Fibroblast of skin of left biceps (primary cell): Measurements from ENCODE around the gene XRCC6.
"Not testable (repeated sequence)": the region's sequence is repeated elsewhere in the genome, so short reads cannot be mapped to it uniquely, and the experiment has no call there.

Experiments
- DNase-seq, 2 experiments: peaks; one replicate each; pipeline ENCODE4 v3.0.0-alpha.2; 2013; ENCODE audit warnings: low read depth in 2 of 2

Gene XRCC6

DNA sequence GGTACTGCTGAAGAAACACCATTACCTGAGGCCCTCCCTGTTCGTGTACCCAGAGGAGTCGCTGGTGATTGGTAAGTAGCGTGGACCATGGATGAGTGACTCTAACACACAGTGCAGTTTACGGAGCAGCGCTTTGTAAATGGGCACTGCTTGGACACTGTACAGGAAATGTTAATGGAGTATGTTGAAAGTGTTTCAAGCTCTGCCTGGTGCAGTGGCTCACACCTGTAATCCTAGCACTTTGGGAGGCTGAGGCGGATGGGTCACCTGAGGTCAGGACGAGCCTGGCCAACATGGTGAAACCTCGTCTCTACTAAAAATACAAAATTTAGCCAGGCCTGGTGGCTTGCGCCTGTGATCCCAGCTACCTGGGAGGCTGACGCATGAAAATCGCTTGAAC is 29.7 kb downstream of the XRCC6 start:
- no peak for DNase-seq

- no peak for DNase-seq
Observed at GRCh38 chr22:41654322-41654721, 33.2 kb downstream of the XRCC6 start.

GRCh38 chr22:41656556-41656955 is 35.5 kb downstream of the XRCC6 start:
- DNase-seq, result no peak

- no peak for DNase-seq
Observed at GRCh38 chr22:41657709-41658108, 36.6 kb downstream of the XRCC6 start.

- DNase-seq, result no peak
Observed at GRCh38 chr22:41658869-41659268, 37.8 kb downstream of the XRCC6 start.

GRCh38 chr22:41659941-41660340 is 38.8 kb downstream of the XRCC6 start:
- no peak for DNase-seq

DNA sequence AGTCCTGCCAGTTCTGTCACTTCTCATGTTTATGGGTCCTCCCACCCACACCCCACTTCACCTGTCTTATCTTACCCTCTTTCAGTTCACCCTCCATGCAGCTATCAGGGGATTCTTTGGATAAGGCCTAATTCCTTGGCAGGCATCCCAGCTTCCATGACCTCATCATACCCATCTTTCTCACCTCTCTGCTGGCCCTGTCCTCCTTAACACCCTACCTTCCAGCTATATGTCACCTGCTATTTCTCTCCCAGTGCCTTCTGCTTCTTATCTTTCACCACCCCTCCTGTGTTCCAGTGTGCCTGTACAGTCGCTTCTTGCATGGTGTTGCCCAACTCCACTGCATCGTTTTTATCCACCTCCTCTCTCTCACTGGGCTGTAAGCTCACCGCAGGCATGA is 39.3 kb downstream of the XRCC6 start:
- DNase-seq, result no peak

- DNase-seq, result no peak
Observed at GRCh38 chr22:41661088-41661487, 40.0 kb downstream of the XRCC6 start.

DNA sequence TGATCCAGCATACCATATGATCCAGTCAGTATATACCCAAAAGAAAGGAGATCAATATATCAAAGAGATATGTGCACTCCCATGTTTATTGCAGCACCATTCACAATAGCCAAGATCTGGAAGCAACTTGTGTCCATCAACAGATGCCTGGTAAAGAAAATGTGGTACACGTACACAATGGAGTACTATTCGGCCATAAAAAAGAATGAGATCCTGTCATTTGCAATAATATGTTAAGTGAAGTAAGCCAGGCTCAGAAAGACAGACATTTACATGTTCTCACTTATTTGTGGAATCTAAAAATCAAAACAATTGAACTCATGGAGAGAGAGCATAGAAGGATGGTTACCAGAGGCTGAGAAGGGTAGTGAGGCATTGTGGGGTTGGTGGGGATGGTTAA is 40.6 kb downstream of the XRCC6 start:
- no peak for DNase-seq

DNA sequence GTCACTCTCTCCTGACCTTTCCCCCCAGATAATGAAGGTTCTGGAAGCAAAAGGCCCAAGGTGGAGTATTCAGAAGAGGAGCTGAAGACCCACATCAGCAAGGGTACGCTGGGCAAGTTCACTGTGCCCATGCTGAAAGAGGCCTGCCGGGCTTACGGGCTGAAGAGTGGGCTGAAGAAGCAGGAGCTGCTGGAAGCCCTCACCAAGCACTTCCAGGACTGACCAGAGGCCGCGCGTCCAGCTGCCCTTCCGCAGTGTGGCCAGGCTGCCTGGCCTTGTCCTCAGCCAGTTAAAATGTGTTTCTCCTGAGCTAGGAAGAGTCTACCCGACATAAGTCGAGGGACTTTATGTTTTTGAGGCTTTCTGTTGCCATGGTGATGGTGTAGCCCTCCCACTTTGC is 42.5 kb downstream of the XRCC6 start:
- not testable (repeated sequence) for DNase-seq

DNA sequence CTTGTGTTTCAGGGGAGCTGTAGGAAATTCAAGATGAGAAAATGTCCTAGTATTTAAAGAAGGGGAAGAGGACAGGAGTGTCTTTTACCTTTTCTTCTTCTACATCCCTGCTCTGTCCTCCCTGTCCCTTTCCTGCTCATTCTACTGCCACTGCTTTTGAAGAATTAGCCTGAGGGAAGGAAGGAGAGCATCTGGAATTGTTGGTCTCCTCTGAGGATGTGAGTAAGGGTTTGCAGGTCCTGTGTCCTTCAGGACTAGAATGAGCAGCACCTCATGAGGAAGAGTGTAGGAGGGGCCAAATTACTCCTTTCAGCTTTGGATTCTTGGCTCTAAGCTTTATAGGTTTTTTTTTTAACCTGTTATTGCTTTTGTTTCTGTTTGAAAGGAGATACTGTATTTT is 43.4 kb downstream of the XRCC6 start:
- DNase-seq, result no peak

DNA sequence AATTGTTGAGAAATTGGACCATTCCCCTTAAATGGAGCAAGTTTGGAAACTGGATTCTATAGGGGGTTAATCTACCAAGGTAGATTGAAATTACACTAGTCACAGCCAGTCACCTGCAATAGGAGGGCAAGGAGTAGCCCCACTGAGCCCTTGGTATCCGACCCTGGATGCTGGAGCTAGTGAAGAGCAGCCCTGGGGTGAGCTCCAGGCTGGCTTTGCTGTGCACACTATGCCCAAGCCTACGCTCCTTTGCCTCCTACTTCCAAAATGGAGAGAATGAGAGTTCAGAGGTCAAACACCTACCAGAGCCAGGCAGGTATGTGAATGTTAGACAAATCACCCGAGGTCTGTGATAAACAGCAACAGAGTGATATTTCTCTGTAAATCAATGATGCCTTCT is 43.9 kb downstream of the XRCC6 start:
- no peak for DNase-seq

GRCh38 chr22:41668971-41669911 is 48.1 kb downstream of the XRCC6 start:
- peak; percentile 70 for DNase-seq

DNA sequence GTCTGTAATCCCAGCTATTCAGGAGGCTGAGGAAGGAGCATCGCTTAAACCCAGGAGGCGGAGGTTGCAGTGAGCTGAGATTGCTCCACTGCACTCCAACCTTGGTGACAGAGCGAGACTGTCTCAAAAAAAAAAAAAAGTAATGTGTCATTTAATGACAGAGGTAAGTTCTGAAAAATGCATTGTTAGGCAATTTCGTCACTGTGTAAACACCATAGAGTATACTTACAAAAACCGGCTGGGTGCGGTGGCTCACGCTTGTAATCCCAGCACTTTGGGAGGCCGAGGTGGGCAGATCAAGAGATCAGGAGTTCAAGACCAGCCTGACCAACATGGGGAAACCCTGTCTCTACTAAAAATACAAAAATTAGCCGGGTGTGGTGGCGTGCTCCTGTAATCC is 51.0 kb downstream of the XRCC6 start:
- not testable (repeated sequence) for DNase-seq

- no peak for DNase-seq
Observed at GRCh38 chr22:41672780-41673509, 51.9 kb downstream of the XRCC6 start.

DNA sequence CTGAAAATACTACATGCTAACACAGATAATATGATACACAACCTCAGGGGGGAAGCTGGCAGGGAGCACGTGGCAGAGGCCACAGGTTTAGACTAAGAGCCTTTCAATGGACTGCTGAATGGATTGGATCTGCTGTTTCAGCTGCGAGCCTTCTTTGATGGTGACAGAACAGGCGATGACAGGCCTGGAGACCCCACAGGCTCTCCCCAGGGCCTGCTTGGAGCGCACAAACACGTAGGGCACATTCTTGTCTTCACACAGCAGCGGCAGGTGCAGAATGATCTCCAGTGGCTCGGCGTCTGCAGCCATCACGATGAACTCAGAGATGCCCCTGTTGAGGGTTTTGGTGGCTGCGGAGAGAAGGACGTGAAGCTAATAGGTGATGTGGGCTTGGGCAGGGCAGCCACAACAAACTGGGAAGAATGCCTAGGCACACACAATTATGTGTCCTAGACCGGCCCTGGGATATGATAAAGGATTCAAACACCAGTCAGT is 53.8 kb downstream of the XRCC6 start:
- no peak for DNase-seq

DNA sequence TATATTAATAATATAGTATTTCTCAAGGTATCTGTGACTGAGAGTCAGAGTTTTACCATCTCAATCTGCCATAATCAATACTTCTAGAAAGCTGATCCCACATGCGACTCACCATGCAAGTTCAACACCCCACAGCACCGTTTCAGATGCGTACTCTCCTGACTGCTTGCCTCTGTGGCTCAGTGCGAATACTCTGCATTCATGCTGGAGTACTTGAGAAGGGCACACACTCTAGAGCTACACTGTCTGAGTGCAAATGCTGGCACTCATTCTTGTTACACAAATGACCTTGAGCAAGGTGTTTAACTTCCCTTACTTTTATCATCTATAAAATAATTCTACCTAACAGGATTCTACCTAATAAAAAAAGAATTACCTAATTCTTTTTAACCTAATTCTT is 55.0 kb downstream of the XRCC6 start:
- DNase-seq, result no peak

DNA sequence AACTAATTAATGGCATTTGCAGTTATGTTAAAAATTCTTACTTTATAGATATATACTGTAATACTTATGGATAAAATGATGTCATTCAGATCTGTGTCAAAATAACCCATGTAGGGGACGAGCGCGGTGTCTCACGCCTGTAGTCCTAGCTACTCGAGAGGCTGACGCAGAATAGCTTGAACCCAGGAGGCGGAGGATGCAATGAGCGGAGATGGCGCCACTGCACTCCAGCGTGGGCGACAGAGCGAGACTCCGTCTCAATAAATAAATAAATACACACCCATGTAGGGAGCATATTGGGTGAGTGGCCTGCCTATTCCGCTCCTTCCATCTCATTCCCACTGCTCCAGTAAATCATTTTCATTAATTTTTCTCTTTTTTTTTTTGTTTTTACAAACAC is 60.5 kb downstream of the XRCC6 start:
- DNase-seq, result no peak

DNA sequence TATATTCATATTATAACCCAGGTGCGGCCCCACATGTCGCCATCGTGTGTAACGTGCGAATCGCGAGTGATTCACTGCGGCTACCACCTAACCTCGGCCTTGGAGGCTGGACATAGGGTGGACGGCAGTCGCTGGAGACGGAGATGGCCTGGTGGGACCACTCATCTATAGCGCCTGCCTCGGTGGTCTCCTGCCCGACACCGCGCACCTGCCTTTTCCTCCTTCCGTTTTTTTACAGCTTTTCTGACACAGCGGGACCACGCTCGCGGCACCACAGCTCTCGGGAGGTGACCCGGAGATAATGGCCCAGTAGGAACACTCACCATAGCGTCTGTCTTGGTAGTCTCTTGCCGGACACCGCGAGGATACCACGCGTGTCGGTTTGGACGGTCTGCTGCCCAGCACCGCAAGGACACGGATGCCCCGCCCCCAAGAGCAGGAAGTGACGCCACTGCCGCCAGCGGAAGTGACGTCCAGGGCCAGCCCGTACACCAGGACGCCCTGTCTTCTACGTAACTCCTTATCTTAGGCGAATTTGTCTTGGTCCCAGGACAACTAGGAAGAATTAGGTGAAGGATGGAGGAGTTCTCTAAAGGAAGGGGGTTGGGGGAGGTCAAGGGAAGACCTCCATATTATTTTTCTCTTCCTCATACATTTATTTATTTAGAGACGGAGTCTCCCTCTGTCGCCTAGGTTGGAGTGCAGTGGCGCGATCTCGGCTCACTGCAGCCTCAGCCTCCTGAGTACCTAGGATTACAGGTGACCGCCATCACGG is 61.1 kb downstream of the XRCC6 start:
- DNase-seq, result peak; percentile 38 to 47

DNA sequence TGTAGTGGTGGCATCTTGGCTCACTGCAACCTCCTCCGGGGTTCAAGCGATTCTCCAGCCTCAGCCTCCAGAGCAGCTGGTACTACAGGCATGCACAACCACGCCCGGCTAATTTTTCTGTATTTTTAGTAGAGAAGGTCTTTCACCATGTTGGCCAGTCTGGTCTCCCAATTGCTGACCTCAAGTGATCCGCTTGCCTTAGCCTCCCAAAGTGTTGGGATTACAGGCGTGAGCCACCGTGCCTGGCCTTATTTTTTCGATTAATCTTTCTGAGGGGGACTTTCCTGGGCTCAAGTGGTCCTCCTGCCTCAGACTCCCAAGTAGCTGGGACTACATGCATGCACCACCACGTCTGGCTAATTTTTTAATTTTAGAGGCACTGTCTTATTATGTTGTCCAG is 62.0 kb downstream of the XRCC6 start:
- DNase-seq, result no peak

DNA sequence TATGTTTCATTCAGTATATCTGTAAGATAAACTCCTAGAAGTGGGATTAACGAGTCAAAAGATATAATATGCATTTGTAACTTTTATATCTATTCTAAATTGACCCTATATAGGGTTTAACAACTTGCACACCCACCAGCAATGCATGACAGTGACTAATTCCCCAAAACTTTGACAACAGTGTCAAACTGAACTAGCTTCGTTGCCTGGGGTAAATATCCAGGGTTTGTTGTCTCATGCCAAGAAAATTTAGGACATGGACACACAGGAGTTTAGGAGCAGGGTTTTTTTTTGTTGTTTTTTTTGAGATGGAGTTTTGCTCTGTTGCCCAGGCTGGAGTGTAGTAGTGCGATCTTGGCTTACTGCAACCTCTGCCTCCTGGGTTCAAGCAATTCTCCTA is 62.5 kb downstream of the XRCC6 start:
- no peak for DNase-seq

DNA sequence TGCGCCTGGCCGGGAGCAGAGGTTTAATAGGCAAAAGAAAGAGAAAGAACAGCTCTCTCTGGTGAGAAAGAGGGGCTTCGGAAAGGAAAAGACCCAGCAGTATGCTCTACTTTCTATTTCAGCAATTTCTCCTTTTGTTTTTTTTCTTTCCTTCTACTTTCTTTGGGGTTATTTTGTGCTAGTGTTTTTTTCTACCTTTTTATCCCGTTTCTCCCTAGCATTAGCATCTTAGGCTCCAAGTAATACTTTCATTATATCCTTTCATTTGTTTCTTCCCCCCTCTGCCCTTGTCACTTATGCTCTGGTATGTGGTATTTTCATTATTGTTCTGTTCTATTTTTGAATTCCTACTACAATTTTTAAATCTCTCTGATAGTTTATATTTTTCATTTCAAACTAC is 63.1 kb downstream of the XRCC6 start:
- no peak for DNase-seq
